DMS 273 (cell line): ENCODE measurements around the gene COLGALT1.
"Not testable (repeated sequence)": the region's sequence is repeated elsewhere in the genome, so short reads cannot be mapped to it uniquely, and the experiment has no call there.

Experiments used
- DNase-seq: peaks from one replicate; lab custom pipeline; 2025; ENCODE audit not compliant: unreplicated experiment; lab: John Stamatoyannopoulos, UW

COLGALT1 gene

GRCh38 chr19:17594296-17594695 is 38.8 kb downstream of the COLGALT1 start:
- DNase-seq, result not testable (repeated sequence)

- not testable (repeated sequence) for DNase-seq
Measured at GRCh38 chr19:17598063-17598462, 42.6 kb downstream of the COLGALT1 start.

GRCh38 chr19:17598953-17599352 is 43.5 kb downstream of the COLGALT1 start:
- no peak for DNase-seq

- no peak for DNase-seq
Measured at GRCh38 chr19:17599780-17600179, 44.3 kb downstream of the COLGALT1 start.

GRCh38 chr19:17601683-17602082 is 46.2 kb downstream of the COLGALT1 start:
- no peak for DNase-seq

- no peak for DNase-seq
Measured at GRCh38 chr19:17602217-17602616, 46.8 kb downstream of the COLGALT1 start.

GRCh38 chr19:17602872-17603510 is 47.5 kb downstream of the COLGALT1 start:
- no peak for DNase-seq

- DNase-seq, result no peak
Measured at GRCh38 chr19:17604372-17605025, 49.0 kb downstream of the COLGALT1 start.

- DNase-seq, result no peak
Measured at GRCh38 chr19:17605117-17605516, 49.7 kb downstream of the COLGALT1 start.

GRCh38 chr19:17605761-17606589 is 50.5 kb downstream of the COLGALT1 start:
- DNase-seq, result peak; percentile 67

- no peak for DNase-seq
Measured at GRCh38 chr19:17606590-17607185, 51.2 kb downstream of the COLGALT1 start.

GRCh38 chr19:17607936-17608335 is 52.5 kb downstream of the COLGALT1 start:
- no peak for DNase-seq

GRCh38 chr19:17610384-17610783 is 54.9 kb downstream of the COLGALT1 start:
- DNase-seq, result peak; percentile 36

GRCh38 chr19:17611462-17612244 is 56.2 kb downstream of the COLGALT1 start:
- no peak for DNase-seq

GRCh38 chr19:17614476-17614875 is 59.0 kb downstream of the COLGALT1 start:
- no peak for DNase-seq

GRCh38 chr19:17615889-17616685 is 60.6 kb downstream of the COLGALT1 start:
- DNase-seq, result no peak

- peak; percentile 49 for DNase-seq
Measured at GRCh38 chr19:17616686-17616960, 61.2 kb downstream of the COLGALT1 start.

GRCh38 chr19:17616961-17617806 is 61.7 kb downstream of the COLGALT1 start:
- DNase-seq, result no peak

- DNase-seq, result no peak
Measured at GRCh38 chr19:17617807-17618192, 62.4 kb downstream of the COLGALT1 start.
